Omental fat pad (tissue), 4 donors: ENCODE results near the gene SLC35F5. TPM values are rescaled to one million over a fixed set of nuclear protein-coding genes. Genes with fewer than 3 reads are reported as not detected.

ENCODE experiments used
- ATAC-seq: fragments of 150-250 bp; one replicate; pipeline ENCODE4 v1.9.1; 2016; ENCODE audit warnings: mild to moderate bottlenecking, moderate library complexity; ENCODE audit not compliant: low FRiP score
- DNase-seq: peaks from one replicate; pipeline ENCODE4 v3.0.0-alpha.2; 2019; ENCODE audit warnings: low spot score
- CTCF ChIP-seq, 3 donors: fragments of 450-650 bp; IDR thresholded peaks; one replicate each; pipeline ENCODE4 v1.5.1; 2016 to 2017; ENCODE audit warnings: antibody characterized with exemption in 3 of 3, mild to moderate bottlenecking in 3 of 3, moderate library complexity in 2 of 3
- total RNA-seq, 4 donors: library from RNA; depleted of rRNA; stranded (reverse); fragments of >200 nt; gene quantifications; one replicate each; pipeline ENCODE4 v1.1.0, GENCODE V29; 2016

The SLC35F5 gene
- total RNA-seq, 4 donors from 2014 or later: 57.2 to 87.0 (median 69.1) TPM

- ATAC-seq (peak; percentile 76), DNase-seq (no peak)
- TF ChIP-seq CTCF (IDR thresholded peaks at IDR 0.05): no peak
These were observed 12.3 kb upstream of the SLC35F5 start for GRCh38 chr2:113768770-113769169.

DNA sequence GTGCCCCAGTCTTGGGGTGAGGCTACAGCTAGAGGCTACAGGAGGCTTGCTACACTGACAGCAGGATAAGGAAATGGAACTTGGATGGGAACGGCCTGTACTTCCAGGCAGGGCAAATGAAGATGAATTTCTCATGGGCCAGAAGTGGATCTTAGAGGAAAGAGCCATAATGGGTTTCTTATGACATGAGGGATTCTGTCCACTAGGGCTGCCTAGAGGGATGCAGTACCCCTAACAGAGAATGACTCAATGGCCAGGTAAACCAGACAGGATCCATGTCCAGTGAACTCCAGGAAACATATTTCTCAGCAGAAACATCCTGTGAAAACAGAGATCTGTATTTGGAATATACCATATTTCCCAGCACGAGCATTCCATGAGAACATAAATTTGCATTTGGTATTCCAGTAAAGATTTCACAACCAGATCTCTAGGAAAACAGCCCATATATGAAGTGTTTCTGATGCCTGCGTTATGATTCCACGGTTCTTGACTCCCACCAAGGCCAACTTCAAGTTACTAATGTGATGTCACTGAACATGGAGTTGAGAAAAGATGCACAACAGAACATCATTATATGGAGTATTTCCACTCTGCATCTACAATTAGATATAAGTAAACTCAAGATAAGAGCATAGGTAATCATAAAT, 11.5 kb upstream of the SLC35F5 start:
- TF ChIP-seq CTCF (IDR thresholded peaks at IDR 0.05): no peak
- ATAC-seq (no peak), DNase-seq (no peak)

- no peak for TF ChIP-seq CTCF (IDR thresholded peaks at IDR 0.05)
- no peak for DNase-seq
- ATAC-seq: no peak
These were observed 8.8 kb upstream of the SLC35F5 start for GRCh38 chr2:113765276-113765675.

- no peak for DNase-seq
- no peak for ATAC-seq
- no peak for TF ChIP-seq CTCF (IDR thresholded peaks at IDR 0.05)
These were observed 6.1 kb upstream of the SLC35F5 start for GRCh38 chr2:113762377-113763118.

DNA sequence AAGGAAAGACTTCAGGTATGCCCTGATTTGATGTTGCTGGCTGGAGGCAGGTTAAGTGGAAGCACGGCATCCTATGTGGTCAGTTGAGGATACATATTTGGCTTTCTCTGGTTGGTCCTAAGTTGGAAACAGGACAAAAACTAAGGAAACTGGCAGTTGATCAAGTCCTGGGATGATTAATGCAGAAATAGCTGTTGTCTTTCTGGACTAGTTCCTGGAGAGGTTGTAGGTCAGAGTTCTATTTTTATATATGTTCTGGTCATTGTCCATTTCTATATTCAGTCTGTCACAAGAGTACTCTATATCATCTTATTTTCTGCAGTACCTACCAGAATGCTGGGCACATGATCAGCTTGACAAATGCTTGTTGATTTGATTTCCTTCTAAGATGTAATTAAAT, 4.0 kb upstream of the SLC35F5 start:
- ATAC-seq: no peak
- DNase-seq: no peak
- no peak for TF ChIP-seq CTCF (IDR thresholded peaks at IDR 0.05)

DNA sequence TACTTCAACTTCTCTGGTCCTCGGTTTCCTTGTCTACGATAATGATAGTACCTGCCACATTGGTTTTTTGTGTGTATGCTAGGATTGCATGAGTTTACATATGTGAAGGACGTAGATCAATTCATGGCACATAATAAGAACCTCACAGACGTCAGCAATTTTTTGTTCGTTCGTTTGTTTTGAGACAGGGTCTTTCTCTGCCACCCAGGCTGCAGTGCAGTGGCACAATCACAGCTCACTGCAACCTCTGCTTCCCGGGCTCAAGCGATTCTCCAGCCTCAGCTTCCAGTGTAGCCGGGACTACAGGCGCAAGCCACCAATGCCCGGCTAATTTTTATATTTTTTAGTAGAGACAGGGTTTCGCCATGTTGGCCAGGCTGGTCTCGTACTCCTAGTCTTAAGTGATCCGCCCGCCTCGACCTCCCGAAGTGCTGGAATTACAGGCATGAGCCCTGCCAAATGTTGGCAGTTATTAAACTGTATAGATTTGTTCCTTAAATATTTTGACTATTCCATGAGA, 756 bp upstream of the SLC35F5 start:
- TF ChIP-seq CTCF (IDR thresholded peaks at IDR 0.05): no peak
- ATAC-seq (peak; percentile 10), DNase-seq (no peak)
